ENCODE data around the gene MAB21L4. TPM values are rescaled to one million over a fixed set of nuclear protein-coding genes. Genes with fewer than 3 reads are reported as not detected.

Gene MAB21L4
- total and polyA plus RNA-seq, 7 donors, result 1.2 to 17.6 (median 1.7) TPM; not detected in 4

GRCh38 chr2:240914645-240915525 lies 18.9 kb upstream of the MAB21L4 start:
- H3K9me3 ChIP-seq, result no peaks in the 10 kb centered on the region
- peaks cover 8 to 47% (median 24%) of the 10 kb centered on the region in 3 donors for H3K27me3 ChIP-seq
- no peak for DNase-seq
- intact Hi-C loops (cut with DNase I), result no loop called here
- no peaks in the 10 kb centered on the region for H3K36me3 ChIP-seq
- H3K4me1 ChIP-seq, result peaks cover 0 to 25% (median 14%) of the 10 kb centered on the region in 4 donors
- H3K4me3 ChIP-seq, result no peak overlapping the region
- WGBS, 2 donors, result 40 to 56% methylated on average over 25 of the region's 25 CpGs
- no peak overlapping the region for H3K27ac ChIP-seq
- no peak for TF ChIP-seq EP300 (IDR thresholded peaks at IDR 0.05)
- no peak for TF ChIP-seq POLR2AphosphoS5 (IDR thresholded peaks at IDR 0.05)
- TF ChIP-seq POLR2A (IDR thresholded peaks at IDR 0.05), result no peak
- TF ChIP-seq CTCF (IDR thresholded peaks at IDR 0.05), result no peak

DNA sequence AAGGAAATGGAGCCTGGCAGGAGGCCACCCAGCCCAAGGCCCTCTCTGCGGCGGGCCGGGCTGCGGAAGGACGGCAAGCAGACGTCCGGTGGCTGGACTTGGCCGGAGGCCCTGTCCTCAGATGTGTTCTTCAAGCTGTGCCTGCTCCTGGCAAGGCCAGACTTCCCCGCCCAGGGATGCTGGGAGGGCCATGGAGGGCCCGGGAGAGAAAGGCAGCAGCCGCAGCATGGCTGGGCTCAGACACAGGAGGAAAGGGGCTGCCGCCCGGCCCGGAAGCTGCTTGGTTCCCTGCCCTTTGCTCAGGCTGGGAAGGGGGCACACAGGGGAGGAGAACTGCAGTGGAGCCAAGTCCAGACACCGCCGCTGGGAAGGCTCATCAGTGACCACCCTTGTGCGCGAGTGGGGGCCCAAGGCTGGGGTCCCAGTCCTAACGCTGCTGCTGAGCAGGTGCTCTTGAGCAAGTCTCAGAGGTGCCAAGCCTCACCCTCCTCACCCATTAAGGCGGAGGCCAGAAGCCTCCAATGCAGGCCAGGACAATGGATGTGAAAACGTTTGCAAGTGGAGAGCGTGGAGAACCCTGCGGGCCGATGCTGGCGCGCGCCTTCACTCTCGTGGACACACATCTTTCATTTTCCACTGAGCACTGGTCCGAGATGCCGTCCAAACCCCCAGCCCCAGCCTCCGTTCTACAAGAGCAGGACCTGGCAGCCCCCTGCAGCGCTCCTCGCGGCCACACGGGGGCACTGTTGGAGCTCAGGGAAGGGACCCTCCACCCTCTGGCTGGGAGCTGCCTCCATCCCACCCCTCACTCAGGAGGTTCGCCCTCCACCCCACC lies 18.1 kb upstream of the MAB21L4 start:
- TF ChIP-seq CTCF (IDR thresholded peaks at IDR 0.05), result peak in 3 of 4 experiments; percentile 43 to 68 (median 54)
- no peak for TF ChIP-seq POLR2A (IDR thresholded peaks at IDR 0.05)
- Histone ChIP-seq H3K27ac (no peak overlapping the region), H3K4me1 (peaks cover 0 to 25% (median 14%) of the 10 kb centered on the region in 4 donors), H3K36me3 (no peaks in the 10 kb centered on the region), H3K9me3 (no peaks in the 10 kb centered on the region), H3K27me3 (peaks cover 8 to 51% (median 24%) of the 10 kb centered on the region in 3 donors), H3K4me3 (no peak overlapping the region)
- DNase-seq, result peak; percentile 76
- intact Hi-C loops (cut with DNase I), result no loop called here
- 48 to 52% methylated on average over 36 of the region's 36 CpGs for WGBS, 2 donors

- Histone ChIP-seq H3K4me1 (peaks cover 0 to 25% (median 14%) of the 10 kb centered on the region in 4 donors), H3K4me3 (no peak overlapping the region), H3K36me3 (no peaks in the 10 kb centered on the region), H3K27me3 (peaks cover 8 to 51% (median 24%) of the 10 kb centered on the region in 3 donors), H3K27ac (no peak overlapping the region), H3K9me3 (no peaks in the 10 kb centered on the region)
- 84% methylated on average over 21 of the region's 21 CpGs for WGBS, 2 donors
- intact Hi-C loops (cut with DNase I), result no loop called here
- TF ChIP-seq POLR2AphosphoS5 (IDR thresholded peaks at IDR 0.05) (no peak), CTCF (IDR thresholded peaks at IDR 0.05) (no peak), EP300 (IDR thresholded peaks at IDR 0.05) (no peak)
- DNase-seq, result no peak
Observed at GRCh38 chr2:240912878-240913809, 17.2 kb upstream of the MAB21L4 start.

DNA sequence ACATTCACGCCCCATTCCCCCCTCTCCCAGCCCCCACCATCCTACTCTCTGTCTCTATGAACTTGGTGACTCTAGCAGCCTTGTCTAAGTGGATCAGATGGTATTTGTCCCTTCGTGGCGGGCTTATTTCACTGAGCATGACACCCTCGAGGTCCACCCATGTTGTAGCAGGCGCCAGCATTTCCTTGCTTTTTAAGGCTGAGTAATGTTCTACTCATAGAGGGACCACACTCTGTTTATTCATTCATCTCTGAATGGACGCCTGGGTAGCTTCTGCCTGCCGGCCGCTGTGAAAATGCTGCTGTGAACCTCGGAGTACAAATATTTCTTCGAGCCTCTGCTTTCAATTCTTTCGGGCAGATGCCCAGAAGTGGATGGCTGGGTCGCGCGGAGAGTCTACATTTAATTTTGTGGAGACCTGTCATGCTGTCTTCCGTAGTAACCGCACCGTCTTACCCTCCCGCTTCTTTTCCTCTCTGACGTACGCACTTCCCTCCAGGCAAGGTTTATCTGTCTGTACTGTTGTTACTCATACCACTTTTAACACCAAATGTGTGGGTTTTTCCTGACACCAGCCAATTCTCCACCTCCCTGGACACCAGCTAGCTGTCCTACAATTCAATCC lies 15.8 kb upstream of the MAB21L4 start:
- no peak overlapping the region for H3K4me3 ChIP-seq
- H3K36me3 ChIP-seq, result no peaks in the 10 kb centered on the region
- no peaks in the 10 kb centered on the region for H3K9me3 ChIP-seq
- DNase-seq, result no peak
- 75 to 80% methylated on average over 20 of the region's 20 CpGs for WGBS, 2 donors
- peaks cover 13 to 58% (median 24%) of the 10 kb centered on the region in 3 donors for H3K27me3 ChIP-seq
- TF ChIP-seq POLR2A (IDR thresholded peaks at IDR 0.05), result no peak
- H3K27ac ChIP-seq, result no peak overlapping the region
- peaks cover 0 to 24% (median 14%) of the 10 kb centered on the region in 4 donors for H3K4me1 ChIP-seq
- intact Hi-C loops (cut with DNase I), result no loop called here

Measured in sigmoid colon (tissue), 7 donors.